ENCODE data around the gene PI4KA.

Gene PI4KA

GRCh38 chr22:20659258-20659657, 199.4 kb downstream of the PI4KA start:
- H3K36me3 Mint-ChIP-seq, result no peaks in the 10 kb centered on the region
- H3K9me3 Mint-ChIP-seq, result peaks cover 8% of the 10 kb centered on the region
- H3K27ac Mint-ChIP-seq, result no peak overlapping the region
- ATAC-seq, result no peak
- no peak for DNase-seq (ENCODE audit: low spot score in 2 of 2)
- no peaks in the 10 kb centered on the region for H3K4me1 Mint-ChIP-seq
- H3K4me3 Mint-ChIP-seq, result no peak overlapping the region

- Mint-ChIP-seq H3K4me1 (no peaks in the 10 kb centered on the region), H3K4me3 (no peak overlapping the region), H3K9me3 (peaks cover 7% of the 10 kb centered on the region), H3K27ac (no peak overlapping the region), H3K36me3 (no peaks in the 10 kb centered on the region)
- ATAC-seq, result no peak
- DNase-seq (ENCODE audit: low spot score in 2 of 2), result peak in 1 of 2 donors; percentile 22
These were observed 200.0 kb downstream of the PI4KA start for GRCh38 chr22:20658433-20659222.

- Mint-ChIP-seq H3K27ac (no peak overlapping the region), H3K9me3 (peaks cover under 1% of the 10 kb centered on the region), H3K36me3 (no peaks in the 10 kb centered on the region), H3K4me1 (no peaks in the 10 kb centered on the region), H3K4me3 (no peak overlapping the region)
- no peak for DNase-seq (ENCODE audit: low spot score in 2 of 2)
- ATAC-seq, result no peak
These were observed 200.6 kb downstream of the PI4KA start for GRCh38 chr22:20657963-20658362.
